HCT116 (cell line): ENCODE measurements around the gene SYDE1. TPM values are rescaled to one million over a fixed set of nuclear protein-coding genes. Genes with fewer than 3 reads are reported as not detected.

ENCODE experiments used
- ATAC-seq: fragments of 200-7000 bp; cut with Tn5 transposase; 2 replicates; pipeline ENCODE4 v1.9.1; 2020; ENCODE audit warnings: mild to moderate bottlenecking, moderate library complexity
- BruUV-seq: library from RNA; stranded (reverse); fragments of 400-500 nt; replicated peaks from 2 replicates; lab custom pipeline; 2021; lab: Mats Ljungman, UMichigan
- CTCF ChIA-PET: fragments of 300-600 bp; sonication (Branson Sonifier 250); formaldehyde crosslinking; loops from one replicate; lab custom pipeline; 2021; ENCODE audit warnings: antibody characterized with exemption; lab: Charles Lee
- POLR2A ChIA-PET: fragments of 300-600, 350-600 bp; sonication (Branson Sonifier 250); formaldehyde crosslinking; loops from one replicate; lab custom pipeline; 2021; ENCODE audit warnings: antibody characterized with exemption; lab: Charles Lee
- RAD21 ChIA-PET, 2 experiments: fragments of 300-600 bp; sonication (Branson Sonifier 250); formaldehyde crosslinking; loops; one replicate each; lab custom pipeline; 2023; ENCODE audit warnings: low total read pairs in 2 of 2; ENCODE audit not compliant: uncharacterized antibody in 2 of 2, unreplicated experiment in 2 of 2, low non-redundant PET in 1 of 2; lab: Charles Lee
- DNase-seq: peaks from one replicate; pipeline ENCODE4 v3.0.0-alpha.2; 2010; ENCODE audit warnings: low read depth, low spot score
- H2AFZ ChIP-seq: fragments of 200-600 bp; shearing (Covaris generic), sonication (generic); 2 replicates; pipeline ENCODE4 v1.6.1; 2017; ENCODE audit warnings: low read depth, mixed run types, mixed read lengths, antibody characterized with exemption, low read length; ENCODE audit not compliant: poor library complexity, severe bottlenecking
- H3K27ac ChIP-seq: 2 replicates; pipeline ENCODE4 v1.5.1; 2012; ENCODE audit warnings: low read depth, low read length
- H3K27me3 ChIP-seq: fragments of 200-600 bp; sonication (generic); 2 replicates; pipeline ENCODE4 v1.6.1; 2016; ENCODE audit warnings: mixed run types, low read length, mixed read lengths; ENCODE audit not compliant: insufficient read depth
- H3K36me3 ChIP-seq, 2 experiments: fragments of 200-500 bp in 1 of 2; fragments of 200-600 bp in 1 of 2; sonication (Bioruptor generic) in 1 of 2; sonication (generic) in 1 of 2; 2 replicates each; pipeline versions ENCODE4 v1.5.1 to v1.6.1; 2014 to 2016; ENCODE audit warnings: low read length in 2 of 2, inconsistent platforms in 1 of 2, mixed read lengths in 1 of 2, mixed run types in 1 of 2; ENCODE audit not compliant: insufficient read depth in 2 of 2, control insufficient read depth in 1 of 2
- H3K4me1 ChIP-seq, 2 experiments: fragments of 200-600 bp in 1 of 2; sonication (generic) in 1 of 2; 2 replicates each; pipeline versions ENCODE4 v1.5.1 to v1.6.1; 2012 to 2017; ENCODE audit warnings: low read length in 2 of 2, inconsistent platforms in 1 of 2, mild to moderate bottlenecking in 1 of 2, mixed read lengths in 1 of 2, mixed run types in 1 of 2, moderate library complexity in 1 of 2; ENCODE audit not compliant: insufficient read depth in 2 of 2, control insufficient read depth in 1 of 2
- H3K4me2 ChIP-seq: fragments of 200-600 bp; sonication (generic); 2 replicates; pipeline ENCODE4 v1.6.1; 2017; ENCODE audit warnings: mixed run types, low read length, mixed read lengths
- H3K4me3 ChIP-seq, 2 experiments: fragments of 200-600 bp in 1 of 2; sonication (generic) in 1 of 2; replicated peaks in 1 of 2; 2 replicates each; pipeline ENCODE4 v1.5.1; 2011 to 2016; ENCODE audit warnings: low read length in 2 of 2, control low read depth in 1 of 2, low read depth in 1 of 2, mild to moderate bottlenecking in 1 of 2, mixed read lengths in 1 of 2, mixed run types in 1 of 2
- H3K79me2 ChIP-seq: fragments of 200-600 bp; sonication (generic); 2 replicates; pipeline ENCODE4 v1.6.1; 2017; ENCODE audit warnings: mild to moderate bottlenecking, mixed run types, low read length, moderate library complexity, mixed read lengths; ENCODE audit not compliant: insufficient read depth
- H3K9ac ChIP-seq: fragments of 200-600 bp; sonication (generic); 2 replicates; pipeline ENCODE4 v1.6.1; 2016; ENCODE audit warnings: low read length, mixed read lengths
- H3K9me2 ChIP-seq: fragments of 200-600 bp; sonication (generic), shearing (Covaris generic); 2 replicates; pipeline ENCODE4 v1.6.1; 2017; ENCODE audit warnings: mixed run types, mild to moderate bottlenecking, moderate library complexity; ENCODE audit not compliant: insufficient read depth
- H3K9me3 ChIP-seq, 2 experiments: fragments of 200-500 bp in 1 of 2; fragments of 200-600 bp in 1 of 2; sonication (Bioruptor generic) in 1 of 2; sonication (generic) in 1 of 2; 2 replicates each; pipeline ENCODE4 v1.6.1; 2014 to 2017; ENCODE audit warnings: low read length in 2 of 2, mixed read lengths in 2 of 2, inconsistent platforms in 1 of 2, low read depth in 1 of 2, mild to moderate bottlenecking in 1 of 2, mixed run types in 1 of 2, moderate library complexity in 1 of 2; ENCODE audit not compliant: control insufficient read depth in 1 of 2, insufficient read depth in 1 of 2
- H4K20me1 ChIP-seq: fragments of 200-600 bp; sonication (generic), shearing (Covaris generic); 2 replicates; pipeline ENCODE4 v1.6.1; 2017; ENCODE audit warnings: mixed run types, mild to moderate bottlenecking, moderate library complexity; ENCODE audit not compliant: insufficient read depth
- CBX3 ChIP-seq: IDR thresholded peaks from 2 replicates; pipeline ENCODE4 v1.6.1; 2012; ENCODE audit warnings: low read depth
- CTCF ChIP-seq, 3 experiments: fragments of 200-600 bp in 1 of 3; sonication (generic) in 1 of 3; IDR thresholded peaks in 2 of 3; conservative IDR thresholded peaks in 1 of 3; 2 replicates each; pipeline ENCODE4 v1.5.1; 2012 to 2017; ENCODE audit warnings: low read depth in 2 of 3, low read length in 2 of 3, antibody characterized with exemption in 1 of 3, borderline replicate concordance in 1 of 3, control low read depth in 1 of 3, mild to moderate bottlenecking in 1 of 3, mixed read lengths in 1 of 3, mixed run types in 1 of 3, moderate library complexity in 1 of 3; ENCODE audit not compliant: insufficient read depth in 1 of 3
- FOSL1 ChIP-seq: IDR thresholded peaks from 2 replicates; pipeline ENCODE4 v1.6.1; 2012; ENCODE audit warnings: low read depth
- POLR2AphosphoS5 ChIP-seq: IDR thresholded peaks from 2 replicates; pipeline ENCODE4 v1.6.1; 2011; ENCODE audit warnings: mild to moderate bottlenecking, low read depth, low read length, moderate library complexity
- ZFX ChIP-seq: fragments of 450-650 bp; IDR thresholded peaks from 2 replicates; pipeline ENCODE4 v1.6.1; 2017
- intact Hi-C: fragments of 100-400 bp; cut with micrococcal nuclease; formaldehyde crosslinking; loops from 2 replicates; pipeline ENCODE4 v1.10.0; 2022
- total RNA-seq: library from RNA; stranded (reverse); gene quantifications from one replicate; pipeline ENCODE4 v1.2.1, GENCODE V29; 2021; ENCODE audit not compliant: unreplicated experiment

The SYDE1 gene
- total RNA-seq, 1 experiment from 2014 or later: 4.9 TPM

GRCh38 chr19:15104003-15104402 is 3.2 kb upstream of the SYDE1 start:
- ChIA-PET CTCF (no interaction called here), RAD21 (no interaction called here)
- no peak for ATAC-seq
- no peaks in the 10 kb centered on the region for H4K20me1 ChIP-seq
- no peak for DNase-seq
- H3K27ac ChIP-seq: no peak overlapping the region
- H3K27me3 ChIP-seq: no peaks in the 10 kb centered on the region
- H3K9me2 ChIP-seq: no peaks in the 10 kb centered on the region
- H3K9me3 ChIP-seq: peaks cover 5 to 12% of the 10 kb centered on the region in 2 experiments; a peak in 2 of 4 replicates
- H3K4me1 ChIP-seq: peaks cover 7 to 20% of the 10 kb centered on the region in 2 experiments; a peak in 3 of 4 replicates
- BruUV-seq: no TSS peak
- H3K79me2 ChIP-seq: no peaks in the 10 kb centered on the region
- no peak overlapping the region for H3K4me3 ChIP-seq
- no peak overlapping the region for H2AFZ ChIP-seq
- intact Hi-C loops: no loop called here
- TF ChIP-seq CTCF (IDR thresholded peaks at IDR 0.05 in 2 of 3, conservative IDR thresholded peaks at IDR 0.05 in 1 of 3; ENCODE audit: borderline replicate concordance in 1 of 3, insufficient read depth in 1 of 3, low read depth in 2 of 3, low read length in 2 of 3) (no peak), CBX3 (0 out of 2 replicates have a peak, but pooled peaks have one; percentile 29)
- TF ChIP-seq, all 23 proteins: peak for 1
- POLR2A ChIA-PET: no interaction called here
- H3K36me3 ChIP-seq: no peaks in the 10 kb centered on the region
- H3K9ac ChIP-seq: no peak overlapping the region
- H3K4me2 ChIP-seq: no peak overlapping the region

- H3K36me3 ChIP-seq: no peaks in the 10 kb centered on the region
- no peaks in the 10 kb centered on the region for H3K79me2 ChIP-seq
- ChIA-PET RAD21 (no interaction called here), CTCF (no interaction called here), POLR2A (no interaction called here)
- no peaks in the 10 kb centered on the region for H3K9me2 ChIP-seq
- H3K4me3 ChIP-seq: no peak overlapping the region
- H3K4me1 ChIP-seq: peaks cover 7 to 20% of the 10 kb centered on the region in 2 experiments; a peak in 3 of 4 replicates
- no peak overlapping the region for H3K27ac ChIP-seq
- no peak overlapping the region for H2AFZ ChIP-seq
- no peaks in the 10 kb centered on the region for H4K20me1 ChIP-seq
- no peak overlapping the region for H3K4me2 ChIP-seq
- DNase-seq (no peak), ATAC-seq (no peak)
- no TSS peak for BruUV-seq
- H3K9me3 ChIP-seq: peaks cover 5 to 12% of the 10 kb centered on the region in 2 experiments; a peak in 2 of 4 replicates
- no peaks in the 10 kb centered on the region for H3K27me3 ChIP-seq
- intact Hi-C loops: no loop called here
- no peak for TF ChIP-seq POLR2AphosphoS5
- no peak for TF ChIP-seq FOSL1
- no peak for TF ChIP-seq ZFX
- H3K9ac ChIP-seq: no peak overlapping the region
Observed at GRCh38 chr19:15104411-15104810, 2.8 kb upstream of the SYDE1 start.
